HG03457 (cell line): ENCODE results near the gene ACMSD.
A peak's percentile ranks its signal among the peaks of the same experiment; 100 is the strongest.

Experiments used
- ATAC-seq: cut with Tn5 transposase; IDR thresholded peaks from one replicate; pipeline ENCODE4 v1.9.1; 2021; ENCODE audit warnings: moderate number of reproducible peaks; ENCODE audit not compliant: unreplicated experiment

Gene ACMSD

GRCh38 chr2:134943540-134943939 lies 105.1 kb downstream of the ACMSD start:
- ATAC-seq: peak; percentile 58

- ATAC-seq: no peak
These were observed 106.6 kb downstream of the ACMSD start for GRCh38 chr2:134944975-134945374.

- ATAC-seq: no peak
These were observed 107.7 kb downstream of the ACMSD start for GRCh38 chr2:134946073-134946472.

GRCh38 chr2:134949981-134950708 lies 111.7 kb downstream of the ACMSD start:
- no peak for ATAC-seq

GRCh38 chr2:134950886-134951285 lies 112.5 kb downstream of the ACMSD start:
- no peak for ATAC-seq
